ENCODE data around the gene GAS2.

GAS2 gene

GRCh38 chr11:22779850-22780249 is 113.4 kb downstream of the GAS2 start:
- TF ChIP-seq POLR2AphosphoS5 (IDR thresholded peaks at IDR 0.05; ENCODE audit: low read depth, low read length) (no peak), SIN3A (IDR thresholded peaks at IDR 0.05; ENCODE audit: borderline replicate concordance, insufficient read depth, low read length) (no peak), FOXP2 (optimal IDR thresholded peaks at IDR 0.05; ENCODE audit: borderline replicate concordance, extremely low read depth, extremely low read length, insufficient read depth) (no peak), TAF1 (IDR thresholded peaks at IDR 0.05; ENCODE audit: borderline replicate concordance, insufficient read depth, low read length) (no peak)
- TF ChIP-seq, protein P1, sequence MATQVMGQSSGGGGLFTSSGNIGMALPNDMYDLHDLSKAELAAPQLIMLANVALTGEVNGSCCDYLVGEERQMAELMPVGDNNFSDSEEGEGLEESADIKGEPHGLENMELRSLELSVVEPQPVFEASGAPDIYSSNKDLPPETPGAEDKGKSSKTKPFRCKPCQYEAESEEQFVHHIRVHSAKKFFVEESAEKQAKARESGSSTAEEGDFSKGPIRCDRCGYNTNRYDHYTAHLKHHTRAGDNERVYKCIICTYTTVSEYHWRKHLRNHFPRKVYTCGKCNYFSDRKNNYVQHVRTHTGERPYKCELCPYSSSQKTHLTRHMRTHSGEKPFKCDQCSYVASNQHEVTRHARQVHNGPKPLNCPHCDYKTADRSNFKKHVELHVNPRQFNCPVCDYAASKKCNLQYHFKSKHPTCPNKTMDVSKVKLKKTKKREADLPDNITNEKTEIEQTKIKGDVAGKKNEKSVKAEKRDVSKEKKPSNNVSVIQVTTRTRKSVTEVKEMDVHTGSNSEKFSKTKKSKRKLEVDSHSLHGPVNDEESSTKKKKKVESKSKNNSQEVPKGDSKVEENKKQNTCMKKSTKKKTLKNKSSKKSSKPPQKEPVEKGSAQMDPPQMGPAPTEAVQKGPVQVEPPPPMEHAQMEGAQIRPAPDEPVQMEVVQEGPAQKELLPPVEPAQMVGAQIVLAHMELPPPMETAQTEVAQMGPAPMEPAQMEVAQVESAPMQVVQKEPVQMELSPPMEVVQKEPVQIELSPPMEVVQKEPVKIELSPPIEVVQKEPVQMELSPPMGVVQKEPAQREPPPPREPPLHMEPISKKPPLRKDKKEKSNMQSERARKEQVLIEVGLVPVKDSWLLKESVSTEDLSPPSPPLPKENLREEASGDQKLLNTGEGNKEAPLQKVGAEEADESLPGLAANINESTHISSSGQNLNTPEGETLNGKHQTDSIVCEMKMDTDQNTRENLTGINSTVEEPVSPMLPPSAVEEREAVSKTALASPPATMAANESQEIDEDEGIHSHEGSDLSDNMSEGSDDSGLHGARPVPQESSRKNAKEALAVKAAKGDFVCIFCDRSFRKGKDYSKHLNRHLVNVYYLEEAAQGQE (IDR thresholded peaks at IDR 0.05; ENCODE audit: insufficient read depth in 1 of 2, low read depth in 2 of 2, low read length in 2 of 2), result no peak

GRCh38 chr11:22780952-22781593 is 114.7 kb downstream of the GAS2 start:
- TF ChIP-seq TAF1 (IDR thresholded peaks at IDR 0.05; ENCODE audit: borderline replicate concordance, insufficient read depth, low read length) (no peak), POLR2AphosphoS5 (IDR thresholded peaks at IDR 0.05; ENCODE audit: low read depth, low read length) (no peak), SIN3A (IDR thresholded peaks at IDR 0.05; ENCODE audit: borderline replicate concordance, insufficient read depth, low read length) (no peak), FOXP2 (optimal IDR thresholded peaks at IDR 0.05; ENCODE audit: borderline replicate concordance, extremely low read depth, extremely low read length, insufficient read depth) (no peak)
- TF ChIP-seq, protein P1 (IDR thresholded peaks at IDR 0.05; ENCODE audit: insufficient read depth in 1 of 2, low read depth in 2 of 2, low read length in 2 of 2), result no peak

GRCh38 chr11:22785251-22785650 is 118.8 kb downstream of the GAS2 start:
- TF ChIP-seq TAF1 (IDR thresholded peaks at IDR 0.05; ENCODE audit: borderline replicate concordance, insufficient read depth, low read length) (no peak), POLR2AphosphoS5 (IDR thresholded peaks at IDR 0.05; ENCODE audit: low read depth, low read length) (no peak), SIN3A (IDR thresholded peaks at IDR 0.05; ENCODE audit: borderline replicate concordance, insufficient read depth, low read length) (no peak), FOXP2 (optimal IDR thresholded peaks at IDR 0.05; ENCODE audit: borderline replicate concordance, extremely low read depth, extremely low read length, insufficient read depth) (no peak)
- TF ChIP-seq, protein P1 (IDR thresholded peaks at IDR 0.05; ENCODE audit: insufficient read depth in 1 of 2, low read depth in 2 of 2, low read length in 2 of 2), result no peak

DNA sequence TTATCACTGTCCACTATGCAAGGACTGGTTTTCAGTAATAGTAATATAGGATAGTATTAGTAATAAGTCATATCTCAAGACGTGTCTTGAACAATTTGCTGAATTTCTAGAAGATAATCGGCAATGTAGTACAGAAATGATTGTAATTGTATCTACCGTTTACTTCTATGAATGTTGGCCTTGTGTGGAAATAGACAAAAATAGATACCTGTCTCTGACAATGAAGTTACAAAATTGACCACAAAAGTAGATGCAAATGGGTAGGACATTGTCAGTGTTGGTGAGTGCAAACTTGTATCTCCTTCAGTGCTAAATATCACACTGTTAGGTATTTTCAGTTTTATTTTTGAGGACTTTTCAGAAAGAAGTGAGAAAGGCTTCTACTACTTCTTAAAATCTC is 120.1 kb downstream of the GAS2 start:
- TF ChIP-seq TAF1 (IDR thresholded peaks at IDR 0.05; ENCODE audit: borderline replicate concordance, insufficient read depth, low read length) (no peak), FOXP2 (optimal IDR thresholded peaks at IDR 0.05; ENCODE audit: borderline replicate concordance, extremely low read depth, extremely low read length, insufficient read depth) (no peak), POLR2AphosphoS5 (IDR thresholded peaks at IDR 0.05; ENCODE audit: low read depth, low read length) (no peak), SIN3A (IDR thresholded peaks at IDR 0.05; ENCODE audit: borderline replicate concordance, insufficient read depth, low read length) (no peak)
- TF ChIP-seq, protein P1 (IDR thresholded peaks at IDR 0.05; ENCODE audit: insufficient read depth in 1 of 2, low read depth in 2 of 2, low read length in 2 of 2), result no peak

Measured in PFSK-1 (cell line).